Smooth muscle cell (in vitro differentiated cells): ENCODE data around the gene KIF12. TPM values are rescaled to one million over a fixed set of nuclear protein-coding genes. Genes with fewer than 3 reads are reported as not detected.

Source experiments
- DNase-seq: peaks from one replicate; lab custom pipeline; 2025; ENCODE audit not compliant: unreplicated experiment; lab: John Stamatoyannopoulos, UW
- H2AFZ ChIP-seq: fragments of 200-600 bp; sonication (generic); 2 replicates; pipeline ENCODE4 v1.6.0; 2016; ENCODE audit warnings: antibody characterized with exemption, low read depth, mild to moderate bottlenecking
- H3F3A ChIP-seq: fragments of 200-600 bp; sonication (generic); 2 replicates; pipeline ENCODE4 v1.6.0; 2017; ENCODE audit warnings: antibody characterized with exemption, low read depth
- H3K27ac ChIP-seq: fragments of 200-600 bp; sonication (generic); 2 replicates; pipeline ENCODE4 v1.5.1; 2016; ENCODE audit warnings: low read depth, mild to moderate bottlenecking
- H3K27me3 ChIP-seq: fragments of 200-600 bp; sonication (generic); 2 replicates; pipeline ENCODE4 v1.6.1; 2016; ENCODE audit warnings: low read depth, mild to moderate bottlenecking
- H3K36me3 ChIP-seq: fragments of 200-600 bp; sonication (generic); 2 replicates; pipeline ENCODE4 v1.5.1; 2016; ENCODE audit warnings: low read depth
- H3K4me1 ChIP-seq: fragments of 200-600 bp; sonication (generic); 2 replicates; pipeline ENCODE4 v1.5.1; 2016; ENCODE audit warnings: low read depth
- H3K4me2 ChIP-seq: fragments of 200-600 bp; sonication (generic); 2 replicates; pipeline ENCODE4 v1.6.0; 2016; ENCODE audit warnings: mild to moderate bottlenecking
- H3K4me3 ChIP-seq: fragments of 200-600 bp; sonication (generic); 2 replicates; pipeline ENCODE4 v1.5.1; 2016; ENCODE audit warnings: mild to moderate bottlenecking
- H3K79me2 ChIP-seq: fragments of 200-600 bp; sonication (generic); 2 replicates; pipeline ENCODE4 v1.6.0; 2016; ENCODE audit warnings: low read depth, mild to moderate bottlenecking
- H3K9ac ChIP-seq: fragments of 200-600 bp; sonication (generic); 2 replicates; pipeline ENCODE4 v1.6.0; 2016; ENCODE audit warnings: low read depth
- H3K9me3 ChIP-seq: fragments of 200-600 bp; sonication (generic); replicated peaks from 2 replicates; pipeline ENCODE4 v1.5.1; 2016; ENCODE audit warnings: low read depth
- H4K20me1 ChIP-seq: fragments of 200-600 bp; sonication (generic); 2 replicates; pipeline ENCODE4 v1.6.0; 2016; ENCODE audit warnings: low read depth
- CTCF ChIP-seq: fragments of 200-600 bp; sonication (generic); IDR thresholded peaks from 2 replicates; pipeline ENCODE4 v1.5.1; 2017; ENCODE audit warnings: borderline replicate concordance, mild to moderate bottlenecking, antibody characterized with exemption; ENCODE audit not compliant: insufficient read depth, poor library complexity, severe bottlenecking
- WGBS: methylation state at CpG from one replicate; pipeline ENCODE4 v1.1.7; 2016; ENCODE audit warnings: low lambda C conversion rate; 5-methylcytosine and 5-hydroxymethylcytosine counted together
- polyA plus RNA-seq: library from polyadenylated mRNA; unstranded; fragments of >200 nt; fragmentation: Nextera tagmentation; extraction: Ambion mirVana; gene quantifications from 2 replicates; pipeline ENCODE4 v1.2.1, GENCODE V29; 2016
- total RNA-seq: library from RNA; depleted of rRNA; stranded (reverse); fragments of >200 nt; gene quantifications from 2 replicates; pipeline ENCODE4 v1.2.3, GENCODE V29; 2014

Gene KIF12
- total and polyA plus RNA-seq, 2 experiments from 2014 or later, result not detected

DNA sequence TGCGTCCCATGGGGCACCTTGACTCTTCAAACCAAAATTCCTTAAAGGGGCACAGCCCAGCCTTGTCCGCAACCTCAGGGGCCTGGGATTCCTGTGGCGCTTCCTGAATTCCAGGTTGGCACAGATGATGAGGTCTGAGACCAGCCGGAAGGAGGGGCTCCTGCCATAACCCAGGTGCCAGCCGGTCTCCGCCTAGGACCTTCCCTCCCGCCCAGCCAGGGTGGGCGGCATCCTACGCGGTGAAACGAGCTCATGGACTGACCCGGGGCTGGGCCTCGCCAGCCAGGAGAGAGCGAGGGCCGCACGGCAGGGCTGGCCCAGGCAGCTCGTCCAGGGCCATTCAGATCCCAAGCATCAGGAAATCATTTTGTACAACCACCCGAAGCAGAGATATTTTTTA lies 44.0 kb downstream of the KIF12 start:
- Histone ChIP-seq H3K4me2 (no peak overlapping the region), H3K4me3 (no peak overlapping the region), H3K36me3 (peaks cover 4% of the 10 kb centered on the region), H3K4me1 (no peaks in the 10 kb centered on the region), H3K27me3 (no peaks in the 10 kb centered on the region), H3K9me3 (no peaks in the 10 kb centered on the region), H3K9ac (no peak overlapping the region), H3K79me2 (no peaks in the 10 kb centered on the region), H2AFZ (no peak overlapping the region), H3F3A (no peaks in the 10 kb centered on the region), H3K27ac (no peak overlapping the region), H4K20me1 (no peaks in the 10 kb centered on the region)
- 97% methylated on average over 18 of the region's 18 CpGs for WGBS
- DNase-seq, result no peak
- TF ChIP-seq CTCF, result no peak

DNA sequence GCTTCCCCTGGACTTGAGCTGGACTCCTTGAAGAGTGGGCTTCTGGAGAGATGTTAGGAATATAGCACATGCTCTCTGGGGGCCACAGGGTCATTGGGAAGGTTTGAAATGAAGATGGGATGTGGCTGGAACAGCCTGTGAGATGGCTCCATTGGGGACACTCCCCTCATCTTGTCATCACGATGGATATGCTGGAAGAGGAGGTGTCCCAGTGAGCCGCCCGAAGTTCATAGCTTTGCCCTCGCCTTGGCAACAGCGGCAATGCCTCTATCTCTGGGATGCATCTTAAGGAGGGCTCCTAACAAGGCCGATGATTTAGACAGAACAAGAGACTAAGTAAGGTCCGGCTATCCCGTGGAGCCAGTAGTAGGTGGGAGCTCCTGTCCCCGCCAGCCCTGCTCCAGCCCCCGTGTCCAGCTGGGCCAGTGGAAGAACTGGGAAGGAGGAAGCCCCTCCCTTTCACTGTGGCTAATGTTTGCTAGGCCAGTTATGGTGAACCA lies 44.9 kb downstream of the KIF12 start:
- H3K4me1 ChIP-seq, result no peaks in the 10 kb centered on the region
- no peak overlapping the region for H3K4me3 ChIP-seq
- no peaks in the 10 kb centered on the region for H3K79me2 ChIP-seq
- no peak overlapping the region for H3K27ac ChIP-seq
- TF ChIP-seq CTCF, result no peak
- H3K9ac ChIP-seq, result no peak overlapping the region
- no peaks in the 10 kb centered on the region for H3K27me3 ChIP-seq
- no peaks in the 10 kb centered on the region for H4K20me1 ChIP-seq
- H3K36me3 ChIP-seq, result peaks cover 4% of the 10 kb centered on the region
- H3F3A ChIP-seq, result no peaks in the 10 kb centered on the region
- H2AFZ ChIP-seq, result no peak overlapping the region
- WGBS, result 86% methylated on average over 10 of the region's 10 CpGs
- DNase-seq, result no peak
- H3K4me2 ChIP-seq, result no peak overlapping the region
- H3K9me3 ChIP-seq, result no peaks in the 10 kb centered on the region

GRCh38 chr9:114053246-114054005 lies 45.7 kb downstream of the KIF12 start:
- H3K4me2 ChIP-seq, result no peak overlapping the region
- no peaks in the 10 kb centered on the region for H3K9me3 ChIP-seq
- TF ChIP-seq CTCF, result no peak
- no peak overlapping the region for H3K9ac ChIP-seq
- no peaks in the 10 kb centered on the region for H3K27me3 ChIP-seq
- no peak overlapping the region for H2AFZ ChIP-seq
- H4K20me1 ChIP-seq, result no peaks in the 10 kb centered on the region
- WGBS, result 95% methylated on average over 8 of the region's 8 CpGs
- no peaks in the 10 kb centered on the region for H3K4me1 ChIP-seq
- peaks cover 4% of the 10 kb centered on the region for H3K36me3 ChIP-seq
- H3K27ac ChIP-seq, result no peak overlapping the region
- H3K4me3 ChIP-seq, result no peak overlapping the region
- no peak for DNase-seq
- H3F3A ChIP-seq, result no peaks in the 10 kb centered on the region
- H3K79me2 ChIP-seq, result no peaks in the 10 kb centered on the region

- Histone ChIP-seq H2AFZ (no peak overlapping the region), H3K36me3 (peaks cover 4% of the 10 kb centered on the region), H3K9ac (no peak overlapping the region), H3K79me2 (no peaks in the 10 kb centered on the region), H4K20me1 (peaks cover 7% of the 10 kb centered on the region), H3F3A (no peaks in the 10 kb centered on the region), H3K4me3 (no peak overlapping the region), H3K27ac (no peak overlapping the region), H3K4me1 (no peaks in the 10 kb centered on the region), H3K4me2 (no peak overlapping the region), H3K27me3 (no peaks in the 10 kb centered on the region), H3K9me3 (no peaks in the 10 kb centered on the region)
- no peak for DNase-seq
- 83% methylated on average over 7 of the region's 7 CpGs for WGBS
- no peak for TF ChIP-seq CTCF
Observed at GRCh38 chr9:114051706-114052105, 47.4 kb downstream of the KIF12 start.
